Suppressor macrophage (primary cell): Measurements from ENCODE around the gene AKAP8.

ENCODE experiments used
- DNase-seq, 4 experiments: peaks; one replicate each; pipeline ENCODE4 v3.0.0-alpha.2; 2020 to 2022
- total RNA-seq, 17 experiments: gene quantifications; one replicate each; lab custom pipeline; 2026; ENCODE audit warnings: mixed read lengths in 6 of 17, inconsistent platforms in 3 of 17; lab: John Stamatoyannopoulos, UW

The AKAP8 gene
- 17.3 to 59.3 (median 30.8) reads per million in 17 experiments for total RNA-seq

DNA sequence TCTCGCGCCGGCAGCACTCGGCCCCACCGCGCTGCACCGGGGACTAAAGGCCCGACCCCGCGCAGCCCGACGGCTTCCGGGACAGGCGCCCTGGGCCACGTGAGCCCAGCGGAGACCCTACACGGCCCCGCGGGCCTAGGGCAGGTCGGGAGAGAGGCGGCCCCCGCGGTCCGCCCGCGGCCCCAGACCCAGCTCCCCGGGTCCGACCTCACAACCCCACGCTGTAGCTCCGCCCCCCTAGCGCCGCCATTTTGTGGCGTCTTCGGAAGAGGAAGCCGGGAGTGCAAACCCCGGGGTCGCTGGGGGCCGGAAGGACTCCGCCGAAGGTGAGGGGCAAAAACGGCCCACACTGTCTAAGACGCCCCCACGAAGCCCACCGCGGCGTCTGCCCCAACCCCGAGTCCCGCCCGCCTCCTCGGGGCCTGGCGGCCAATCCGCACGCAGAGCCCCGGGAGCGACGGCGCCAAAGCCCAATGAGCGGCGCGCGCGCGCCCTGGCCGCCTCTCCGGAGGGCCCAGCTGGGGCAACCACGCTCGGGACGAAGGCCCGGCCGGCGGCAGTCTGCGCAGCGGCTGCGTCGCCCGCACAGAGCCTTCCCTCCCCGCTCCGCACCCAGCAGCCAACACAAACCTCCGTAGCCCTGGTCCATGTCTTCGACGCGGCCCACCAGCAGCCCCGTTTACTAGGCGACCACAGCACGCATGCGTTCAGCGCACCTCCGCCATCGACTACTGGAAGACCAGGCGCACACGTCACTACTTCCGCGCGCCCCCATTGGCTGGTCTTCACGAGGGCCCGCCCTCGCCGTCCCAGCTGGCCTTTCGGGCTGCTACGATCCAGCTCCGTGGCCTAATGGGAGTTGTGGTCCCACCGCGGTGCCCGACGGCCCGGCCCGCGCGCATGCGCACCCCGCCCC lies at the start of gene AKAP8:
TSS of gene AKAP8 (minus strand) at position 705 of the 916 bp plus-strand sequence. CDS start at position 649, 56 bp downstream.
- DNase-seq, result peak; percentile 99 to 100 (median 100)

DNA sequence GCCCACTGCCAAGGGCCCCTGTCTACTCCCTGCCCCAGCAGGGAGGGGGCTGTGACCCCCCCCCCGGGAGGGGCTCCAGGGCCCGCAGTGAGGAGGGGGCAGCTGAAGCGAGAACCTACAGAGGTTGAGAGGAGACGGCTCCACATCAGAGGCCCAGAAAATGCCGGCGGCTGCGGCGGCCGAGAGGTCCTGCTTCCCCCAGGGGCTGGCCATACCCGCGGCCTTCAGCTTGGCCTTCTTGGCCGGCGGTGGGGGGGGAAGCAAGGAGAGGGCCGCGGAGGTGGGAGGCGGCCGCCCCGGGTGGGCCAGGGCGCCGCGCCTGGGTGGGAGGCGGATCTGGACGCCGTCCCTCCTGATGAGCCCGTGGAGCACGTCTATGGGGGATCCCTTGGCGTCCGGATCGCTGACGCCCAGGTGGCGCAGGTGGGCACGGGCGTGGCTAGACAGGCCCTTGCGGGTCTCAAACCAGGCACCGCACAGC lies 48.4 kb upstream of the AKAP8 start:
- no peak for DNase-seq

DNA sequence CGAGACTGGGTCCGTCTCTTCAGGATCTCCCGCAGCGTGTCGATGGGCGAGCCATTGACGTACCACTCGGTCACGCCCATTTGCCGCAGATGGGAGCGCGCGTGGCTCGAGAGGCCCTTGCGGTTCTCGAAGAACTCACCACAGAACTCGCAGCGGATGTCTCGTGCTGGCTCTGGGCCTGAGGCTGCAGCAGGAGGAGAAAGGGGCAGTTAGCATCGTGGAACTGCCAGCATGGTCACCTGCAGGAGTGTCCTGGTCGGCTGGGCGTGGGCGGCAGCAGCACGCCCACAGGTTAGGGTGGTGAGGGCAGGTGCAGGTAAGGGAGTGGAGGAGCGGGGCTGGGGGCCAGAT lies 47.7 kb upstream of the AKAP8 start:
- DNase-seq, result no peak

DNA sequence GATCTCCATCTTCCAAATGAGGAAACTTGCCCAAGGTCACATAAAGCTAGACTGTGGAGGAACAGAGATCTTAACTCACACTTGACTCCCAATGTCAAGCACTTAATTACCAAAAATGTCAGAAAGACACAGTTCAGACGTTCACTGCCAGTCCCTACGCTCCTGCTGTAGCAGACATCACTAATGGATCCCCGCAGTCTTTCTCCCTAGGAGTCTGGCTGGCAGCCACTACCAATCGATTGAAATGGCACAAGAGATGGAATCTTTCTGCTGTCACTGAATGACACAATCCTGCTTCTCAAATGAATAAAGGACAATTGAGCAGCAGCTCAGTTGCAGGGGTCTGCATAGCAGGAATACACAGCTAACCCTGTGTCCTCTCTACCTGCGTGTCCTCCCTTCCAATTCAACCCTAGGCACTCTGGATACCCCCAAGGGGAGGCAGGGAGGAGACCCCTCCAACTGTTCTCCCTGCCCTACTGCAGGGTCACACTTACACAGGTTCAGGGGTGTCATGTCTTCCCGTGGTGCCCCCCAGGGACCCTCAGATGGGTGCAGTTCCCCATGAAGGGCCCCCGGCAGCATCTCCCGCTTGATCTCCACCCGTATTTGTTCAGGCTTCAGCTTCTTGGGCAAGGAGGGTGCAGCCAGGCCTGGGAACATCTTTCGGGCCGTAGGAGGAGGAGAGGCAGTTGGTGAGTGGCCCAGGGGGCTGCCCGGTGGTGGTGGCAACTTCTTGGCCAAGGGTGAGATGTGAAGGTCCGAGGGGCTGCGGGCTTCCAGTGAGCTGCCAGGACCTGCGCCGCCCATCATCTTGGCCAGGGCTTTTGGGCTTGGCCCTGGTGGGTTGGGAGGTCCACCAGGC lies 47.1 kb upstream of the AKAP8 start:
- no peak for DNase-seq

DNA sequence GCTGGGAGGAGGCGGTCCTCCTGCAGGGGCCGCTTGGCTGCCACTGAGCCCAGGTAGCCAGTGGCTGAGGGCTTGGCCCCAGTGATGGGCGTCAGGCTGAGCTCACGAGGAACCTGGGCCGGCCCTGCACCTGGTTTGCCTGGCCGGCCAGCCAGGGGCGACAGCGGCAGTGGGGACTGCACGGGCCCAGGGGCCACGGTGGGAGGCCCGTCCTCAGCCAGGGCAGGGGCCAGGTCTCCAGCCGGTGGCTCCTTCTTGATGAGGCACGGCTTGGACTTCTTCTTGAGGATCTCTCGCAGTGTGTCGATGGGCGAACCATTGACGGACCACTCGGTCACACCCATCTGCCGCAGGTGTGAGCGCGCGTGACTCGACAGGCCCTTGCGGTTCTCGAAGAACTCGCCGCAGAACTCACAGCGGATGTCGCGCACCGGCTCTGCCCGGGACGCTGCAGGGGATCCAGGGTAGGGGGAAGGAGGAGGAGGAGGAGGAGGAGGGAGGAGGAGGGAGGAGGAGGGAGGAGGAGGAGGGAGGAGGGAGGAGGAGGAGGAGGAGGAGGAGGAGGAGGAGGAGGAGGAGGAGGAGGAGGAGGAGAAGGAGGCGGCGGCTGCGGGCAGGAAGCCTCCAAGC lies 45.8 kb upstream of the AKAP8 start:
- DNase-seq, result no peak

DNA sequence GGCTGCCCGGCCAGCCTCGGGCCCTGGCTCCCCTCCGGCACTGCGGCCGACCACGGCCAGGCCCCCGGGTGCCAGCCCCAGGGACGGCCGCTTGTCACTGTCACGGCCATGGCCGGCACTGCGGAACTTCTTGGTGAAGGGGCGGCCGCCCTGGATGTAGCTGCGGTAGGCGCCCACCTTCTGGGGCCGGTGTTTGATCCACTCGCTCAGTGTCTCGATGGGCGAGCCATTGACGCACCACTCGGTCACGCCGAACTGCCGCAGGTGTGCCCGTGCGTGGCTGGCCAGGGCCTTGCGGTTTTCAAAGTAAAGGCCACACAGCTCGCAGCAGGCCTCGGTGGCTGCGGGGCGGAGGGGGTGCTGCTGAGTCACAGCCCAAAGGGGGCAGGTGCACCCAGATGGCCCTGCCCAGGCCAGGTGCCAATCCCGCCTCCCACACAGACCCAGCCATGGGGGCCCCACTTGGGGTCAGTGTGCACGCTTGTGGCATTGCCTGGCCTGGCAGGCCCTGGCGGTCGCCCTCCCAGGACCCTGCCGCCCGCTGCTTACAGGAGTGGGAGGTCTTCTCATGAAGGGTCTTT lies 45.2 kb upstream of the AKAP8 start:
- DNase-seq, result no peak

DNA sequence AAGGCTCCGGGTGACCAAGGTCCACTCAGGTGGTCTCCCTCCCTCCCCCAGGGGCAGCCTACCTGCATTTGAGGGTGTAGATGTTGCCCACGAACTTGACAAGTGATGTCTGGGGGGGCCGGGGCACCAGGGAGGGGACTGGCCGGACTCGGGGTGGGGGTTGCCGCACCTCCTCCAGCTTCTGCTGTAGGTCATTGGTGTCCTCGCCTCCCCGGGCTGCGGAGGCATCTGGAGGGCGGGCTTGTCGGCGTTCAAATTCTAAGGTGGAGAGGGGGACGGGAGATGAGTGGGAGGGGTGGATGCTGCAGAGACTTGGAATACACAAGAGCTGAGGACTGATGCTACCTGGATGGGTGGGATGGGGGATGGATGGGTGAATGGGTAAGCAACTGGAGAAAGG lies 44.5 kb upstream of the AKAP8 start:
- no peak for DNase-seq

DNA sequence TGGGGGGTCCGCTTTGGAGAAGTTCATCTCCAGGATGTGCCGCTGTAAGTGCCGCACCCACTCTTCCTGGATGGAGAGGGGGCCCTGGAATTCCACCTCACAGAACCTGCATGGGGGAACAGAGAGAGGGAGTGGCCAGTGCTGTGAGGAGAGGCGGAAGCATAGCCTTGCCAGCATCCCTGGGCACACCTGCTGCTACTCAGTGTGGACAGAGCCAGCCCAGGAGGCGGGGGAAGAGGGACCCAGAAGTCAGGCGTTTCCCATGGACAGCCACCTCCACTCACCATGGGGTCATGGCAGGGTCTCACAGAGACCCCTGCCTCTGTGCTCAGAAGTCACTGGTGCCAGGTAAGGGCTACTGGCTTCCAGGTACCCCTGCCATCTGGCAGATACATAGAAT lies 43.5 kb upstream of the AKAP8 start:
- no peak for DNase-seq

DNA sequence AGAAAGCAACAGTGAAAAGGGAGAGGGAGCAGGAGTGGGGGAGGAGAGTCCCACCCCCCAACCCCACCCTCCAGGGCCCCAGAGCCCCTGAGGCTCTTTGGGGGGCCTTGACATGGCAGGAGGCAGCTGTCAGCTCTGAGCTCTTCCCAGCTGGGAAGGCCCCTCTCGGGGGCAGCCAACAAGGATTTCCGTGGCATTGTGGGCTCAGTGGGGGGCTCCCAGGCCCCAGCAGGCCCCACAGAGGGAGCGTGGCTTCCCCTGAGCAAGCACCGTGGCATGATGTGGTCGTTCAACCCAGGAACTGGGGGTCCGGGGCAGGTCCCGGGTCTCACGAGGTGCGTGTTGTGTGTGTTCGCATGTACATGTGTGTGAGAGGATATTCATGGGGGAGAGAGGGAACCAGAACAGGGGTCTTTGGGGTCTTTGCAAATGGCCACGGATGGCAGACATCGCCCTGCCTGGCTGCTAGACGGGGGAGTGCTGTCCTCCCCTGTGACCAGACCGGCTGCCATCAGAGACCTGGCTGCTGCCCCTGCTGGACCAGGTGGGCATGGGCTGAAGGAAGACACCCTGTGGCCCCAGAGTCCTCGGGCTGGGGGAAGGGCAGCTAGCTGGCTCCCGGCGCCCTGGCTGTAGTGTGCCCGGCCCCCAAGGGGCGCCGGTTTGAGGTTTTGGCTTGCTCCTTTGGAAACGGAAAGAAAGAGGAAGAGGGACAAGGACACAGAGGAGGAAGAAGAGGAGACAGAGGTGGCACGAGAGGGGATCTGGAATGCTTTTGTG lies 42.9 kb upstream of the AKAP8 start:
- DNase-seq, result no peak

DNA sequence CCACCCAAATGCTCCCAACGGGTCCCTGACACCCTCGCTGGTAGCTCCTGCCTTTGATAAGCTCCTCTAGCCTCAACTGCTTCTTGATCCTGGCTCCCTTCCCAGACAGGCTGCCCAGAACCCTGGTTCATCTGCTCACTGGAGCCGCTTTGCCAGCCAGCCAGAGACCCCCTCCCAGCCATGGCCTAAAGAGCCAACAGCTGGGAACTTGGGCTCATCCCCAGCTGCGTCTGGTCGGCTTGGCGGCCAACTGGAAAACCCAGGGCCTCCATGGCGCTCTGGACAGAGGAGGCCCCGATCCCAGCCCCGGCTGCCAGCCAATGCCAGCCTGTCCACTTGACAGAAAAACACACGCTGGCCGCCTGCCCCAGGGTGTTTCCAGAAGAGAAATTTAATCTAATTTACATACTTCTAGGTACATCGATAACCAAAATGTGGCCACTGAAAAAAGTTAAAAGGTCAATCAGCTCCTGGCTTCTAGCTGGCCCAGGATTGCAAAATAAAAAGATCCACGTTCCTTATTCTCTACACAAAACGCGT lies 42.2 kb upstream of the AKAP8 start:
- DNase-seq, result no peak

DNA sequence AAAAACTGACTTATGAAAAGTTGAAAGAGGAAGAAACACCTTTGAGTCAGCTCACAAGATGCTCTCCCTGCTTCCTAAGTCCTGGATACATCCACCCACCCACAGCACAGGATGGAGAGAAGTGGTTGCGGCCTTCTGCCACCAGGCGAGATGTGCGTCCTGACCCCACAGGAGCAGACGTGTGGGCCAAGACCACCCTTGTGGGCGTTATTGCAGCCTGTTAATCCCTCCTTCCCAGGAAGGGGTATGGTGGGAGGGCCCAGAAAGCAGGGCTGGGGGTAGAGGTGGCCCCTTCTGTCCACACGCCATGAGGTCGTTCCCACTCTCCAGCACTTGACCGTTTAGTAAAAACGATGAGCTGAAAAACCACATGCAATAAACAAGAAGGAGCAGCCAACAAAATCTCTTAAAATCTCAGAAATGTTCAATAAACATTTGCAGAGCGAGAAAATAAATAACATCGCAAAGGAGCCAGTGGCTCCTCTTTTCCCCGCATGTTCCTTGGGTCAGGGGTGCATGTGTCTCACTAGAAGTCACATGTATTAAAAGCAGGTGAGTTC lies 41.6 kb upstream of the AKAP8 start:
- DNase-seq, result no peak

DNA sequence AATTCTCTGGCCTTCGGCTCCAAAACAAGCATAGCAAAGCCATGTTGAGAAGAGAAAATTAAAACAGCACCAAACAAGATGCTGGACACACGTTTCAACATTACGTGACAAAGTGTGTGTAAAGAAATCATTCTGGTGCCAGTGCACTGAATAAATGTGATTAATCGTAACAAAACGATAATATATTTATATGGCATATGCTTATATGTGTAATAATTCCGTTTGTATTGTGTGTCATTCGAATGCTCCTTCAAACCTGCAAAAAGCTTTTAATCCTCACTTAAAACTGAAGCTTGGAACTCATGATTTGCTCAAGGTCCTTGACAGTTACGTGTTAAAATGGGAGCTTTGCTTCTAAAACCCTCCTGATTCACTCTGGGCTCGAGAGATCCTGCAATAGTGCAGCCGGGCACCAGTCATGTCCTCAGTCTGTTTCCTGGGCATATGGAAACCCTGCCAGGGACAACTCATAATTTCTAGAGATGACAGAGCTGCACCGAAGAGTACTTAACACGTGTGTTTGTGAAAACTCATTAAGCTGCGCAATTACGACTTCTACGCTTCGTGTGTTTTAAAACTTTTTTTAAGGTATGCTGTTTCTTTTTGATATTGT lies 39.9 kb upstream of the AKAP8 start:
- no peak for DNase-seq

DNA sequence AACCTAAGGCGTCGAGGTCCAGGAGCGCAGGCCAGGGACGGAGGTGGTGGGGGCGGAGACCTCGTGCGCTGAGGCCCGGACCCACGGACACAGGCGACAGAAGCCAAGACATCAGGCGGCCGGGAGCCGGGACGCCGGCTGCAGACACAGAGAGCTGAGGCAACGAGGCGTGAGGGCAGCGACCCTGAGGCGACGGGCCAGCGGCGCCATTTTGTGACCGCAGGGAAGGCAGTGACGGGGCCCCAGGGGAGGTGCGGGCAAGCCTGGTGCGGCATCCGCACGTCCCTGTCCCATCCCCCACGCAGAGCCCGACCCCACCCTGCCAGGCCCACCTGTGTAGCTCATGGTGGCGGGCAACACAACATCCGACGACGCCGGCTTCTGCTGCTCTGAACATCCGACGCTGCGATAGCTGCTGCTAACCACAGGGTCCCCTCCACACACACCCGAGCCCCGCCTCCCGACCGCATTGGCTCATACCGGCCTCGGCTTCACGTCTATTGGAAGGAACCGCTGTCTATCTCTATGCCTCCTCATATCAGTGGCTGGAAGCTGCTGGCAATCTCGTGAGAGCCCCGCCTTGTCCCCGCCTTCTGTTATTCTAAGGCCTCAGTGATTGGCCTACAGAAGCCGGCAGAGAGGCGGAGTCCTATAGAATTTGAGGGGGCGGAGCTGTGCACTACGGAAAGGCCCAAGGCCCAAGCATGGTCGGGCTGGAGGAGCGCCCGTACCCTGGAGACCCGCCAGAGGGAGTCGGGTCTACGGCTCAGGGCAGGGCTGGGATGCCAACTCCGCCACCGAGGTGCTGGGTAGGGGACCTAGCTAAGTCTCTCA lies 39.2 kb upstream of the AKAP8 start, which contains the start of gene AKAP8L:
TSS of gene AKAP8L (minus strand) at position 410 of the 834 bp plus-strand sequence. CDS start at position 345, 65 bp downstream.
- peak; percentile 99 to 100 (median 100) for DNase-seq

DNA sequence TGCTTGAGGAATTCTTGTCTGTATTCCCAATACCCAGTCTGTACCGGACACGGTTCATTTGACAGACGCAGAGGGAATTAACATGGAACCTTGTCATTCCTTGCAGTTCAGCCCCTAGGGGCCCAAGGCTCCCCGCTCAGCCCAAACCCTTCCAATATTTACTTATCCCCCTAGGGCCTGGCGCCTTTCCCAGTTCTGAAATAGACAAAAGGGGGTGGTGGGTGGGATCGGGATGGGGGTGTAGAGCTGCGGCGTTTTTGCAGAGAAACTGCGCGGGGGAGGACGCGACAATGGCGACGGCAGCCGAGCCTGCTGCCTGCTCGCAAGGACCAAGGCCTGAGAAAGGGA lies 38.6 kb upstream of the AKAP8 start:
- no peak for DNase-seq

DNA sequence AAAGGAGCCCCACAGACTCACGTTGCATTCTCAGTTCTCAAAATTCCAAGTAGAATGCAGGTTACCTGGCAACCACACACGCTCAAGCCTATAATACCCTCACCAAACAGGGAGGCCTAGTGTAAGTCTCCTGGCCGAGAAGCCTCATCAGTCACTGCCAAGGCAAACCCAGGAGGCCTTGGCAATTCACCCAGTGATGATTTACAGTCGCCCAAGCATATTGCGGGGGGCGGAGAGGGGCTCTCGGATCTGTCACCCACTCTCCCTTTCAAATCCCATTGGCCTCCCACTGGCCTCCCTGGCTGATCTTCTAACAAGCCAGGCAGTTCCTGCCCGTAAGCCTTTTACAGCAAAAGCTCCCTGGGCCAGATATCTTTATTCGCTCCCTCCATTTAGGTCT lies 38.1 kb upstream of the AKAP8 start:
- no peak for DNase-seq

DNA sequence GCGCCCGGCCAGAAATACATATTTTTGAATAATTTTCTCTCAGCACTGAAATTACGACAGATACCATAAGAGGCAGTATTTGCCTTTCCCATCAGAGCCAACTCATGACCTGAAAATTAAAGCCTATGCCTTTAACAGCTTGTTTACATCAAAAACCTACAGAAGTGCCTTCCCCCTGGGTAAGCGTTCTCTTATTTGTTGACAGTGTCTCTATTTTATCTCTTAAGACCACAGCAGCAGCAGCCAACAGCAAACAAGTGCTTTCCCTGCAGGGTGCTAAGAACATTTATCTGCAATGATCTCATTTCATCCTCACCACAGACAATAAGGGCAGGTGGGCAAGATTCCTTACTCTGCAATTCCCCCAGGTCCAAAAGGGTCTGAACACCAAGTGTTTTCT lies 33.2 kb upstream of the AKAP8 start:
- DNase-seq, result no peak

DNA sequence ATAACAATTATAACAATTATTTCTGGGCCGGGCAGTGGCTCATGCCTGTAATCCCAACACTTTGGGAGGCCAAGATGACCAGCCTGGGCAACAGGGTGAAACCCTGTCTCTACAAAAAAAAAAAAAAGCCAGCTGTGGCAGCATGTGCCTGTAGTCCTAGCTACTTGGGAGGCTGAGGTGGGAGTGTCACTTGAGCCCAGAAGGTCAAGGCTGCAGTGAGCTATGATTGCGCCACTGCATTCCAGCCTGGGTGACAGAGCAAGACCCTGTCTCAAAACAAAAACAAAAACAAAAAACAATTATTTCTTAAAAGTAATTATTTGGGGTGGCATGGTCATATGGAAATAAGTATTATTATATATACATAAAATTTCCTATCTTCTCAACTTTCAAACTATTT lies 31.8 kb upstream of the AKAP8 start:
- DNase-seq, result peak in 3 of 4 experiments; percentile 20 to 21 (median 21)

DNA sequence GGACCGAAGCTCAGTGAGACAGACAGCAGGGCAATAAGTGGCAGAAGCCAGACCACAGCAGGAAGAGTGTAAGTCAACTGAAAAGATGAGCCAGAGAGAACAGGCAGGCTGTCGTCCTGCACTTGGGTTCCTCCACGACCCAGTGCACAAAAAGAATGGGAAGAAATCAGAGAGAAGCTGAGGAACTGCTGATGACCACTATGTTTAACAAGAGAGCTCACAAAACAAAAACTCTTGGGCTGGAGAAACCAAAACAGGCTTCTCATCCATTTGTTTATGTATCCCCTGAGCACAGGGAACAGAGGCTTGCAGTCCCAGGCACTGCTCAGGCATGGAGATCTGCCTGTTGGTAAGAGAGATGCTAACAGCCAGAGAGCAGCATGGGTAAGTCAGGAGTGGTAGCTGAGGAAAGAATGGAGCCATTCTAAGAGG lies 25.2 kb upstream of the AKAP8 start:
- no peak for DNase-seq

DNA sequence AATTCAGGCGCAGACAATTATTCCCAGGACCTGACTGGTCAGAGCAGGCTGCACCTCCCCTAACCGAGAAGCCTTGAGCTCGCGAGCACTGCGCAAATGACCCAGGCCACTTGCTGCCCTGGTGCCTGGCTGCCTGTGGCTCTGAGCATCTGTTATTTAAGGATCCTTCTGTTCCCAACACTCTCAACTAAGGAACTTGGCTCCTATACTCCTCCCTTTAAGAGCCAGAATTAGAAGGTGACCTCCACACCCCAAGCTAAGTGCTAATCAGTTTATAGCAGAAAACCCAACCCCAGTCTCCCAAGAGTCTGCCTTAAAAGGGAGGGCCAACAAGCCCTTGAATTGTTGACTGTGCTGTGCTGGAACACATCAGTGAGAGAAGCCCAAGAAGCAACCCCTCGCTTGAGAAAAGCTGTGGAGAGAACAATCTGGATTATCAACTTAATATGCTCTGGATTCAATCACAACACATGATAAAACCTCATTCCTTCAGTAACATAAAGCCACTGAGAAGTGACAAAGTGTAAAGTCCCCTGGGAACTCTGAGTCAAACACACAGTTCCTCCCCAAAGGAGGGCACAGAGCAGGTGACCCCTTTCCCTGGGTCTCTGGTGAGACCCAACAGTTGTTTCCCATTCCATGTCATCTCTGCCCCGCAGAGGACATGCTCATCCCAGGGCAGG lies 24.7 kb upstream of the AKAP8 start:
- DNase-seq, result no peak
